HG02840 (cell line): ENCODE data around the gene TNS3.
"Not testable (repeated sequence)": the region's sequence is repeated elsewhere in the genome, so short reads cannot be mapped to it uniquely, and the experiment has no call there.

ENCODE experiments used
- ATAC-seq: cut with Tn5 transposase; IDR thresholded peaks from one replicate; pipeline ENCODE4 v1.9.1; 2021; ENCODE audit warnings: mild to moderate bottlenecking, moderate library complexity, moderate number of reproducible peaks; ENCODE audit not compliant: unreplicated experiment, low FRiP score

The TNS3 gene

GRCh38 chr7:47456210-47456955, 125.5 kb downstream of the TNS3 start:
- ATAC-seq: no peak

- ATAC-seq: no peak
Observed at GRCh38 chr7:47455872-47456185, 126.1 kb downstream of the TNS3 start.

GRCh38 chr7:47454974-47455871, 126.7 kb downstream of the TNS3 start:
- ATAC-seq: no peak

- ATAC-seq: no peak
Observed at GRCh38 chr7:47454069-47454973, 127.6 kb downstream of the TNS3 start.

GRCh38 chr7:47453093-47454061, 128.5 kb downstream of the TNS3 start:
- no peak for ATAC-seq

DNA sequence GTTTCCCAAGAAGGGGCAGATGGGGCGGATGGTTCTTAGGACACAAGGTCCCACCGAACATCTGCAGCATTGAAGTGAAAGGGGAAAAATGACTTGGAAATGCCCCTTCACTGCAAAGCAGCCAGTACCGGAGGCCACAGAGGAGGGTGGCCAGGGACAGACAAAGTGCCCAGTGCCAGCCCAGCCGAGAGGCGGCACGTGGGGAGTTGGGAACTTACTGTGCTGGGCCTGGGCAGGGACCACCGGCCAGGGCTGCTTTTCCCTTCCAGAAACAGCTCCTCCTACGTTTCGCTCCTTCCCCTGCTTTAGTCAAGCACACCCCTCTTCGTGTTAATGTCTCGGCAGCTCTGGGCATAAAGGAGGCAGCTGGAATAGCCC, 129.2 kb downstream of the TNS3 start:
- ATAC-seq: no peak

DNA sequence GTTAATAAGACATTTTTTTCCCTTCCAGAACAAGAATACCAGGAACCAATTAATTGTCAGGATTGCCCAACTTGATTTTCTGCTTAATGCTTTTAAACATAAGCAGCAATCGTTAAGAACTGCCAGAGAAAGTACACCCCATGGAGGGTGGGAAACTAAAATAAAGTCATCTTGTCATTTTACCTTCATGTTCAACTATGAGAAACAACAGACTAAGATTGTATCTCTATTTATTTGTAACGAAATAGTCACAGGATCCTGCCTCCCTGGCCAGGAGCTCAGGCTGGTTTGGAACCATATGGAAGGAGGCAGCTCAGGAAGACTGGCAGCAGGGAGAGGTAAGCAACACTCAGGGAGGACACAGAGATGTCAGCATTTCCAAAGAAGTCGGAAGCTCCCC, 129.6 kb downstream of the TNS3 start:
- no peak for ATAC-seq

- no peak for ATAC-seq
Observed at GRCh38 chr7:47451851-47452205, 130.1 kb downstream of the TNS3 start.

DNA sequence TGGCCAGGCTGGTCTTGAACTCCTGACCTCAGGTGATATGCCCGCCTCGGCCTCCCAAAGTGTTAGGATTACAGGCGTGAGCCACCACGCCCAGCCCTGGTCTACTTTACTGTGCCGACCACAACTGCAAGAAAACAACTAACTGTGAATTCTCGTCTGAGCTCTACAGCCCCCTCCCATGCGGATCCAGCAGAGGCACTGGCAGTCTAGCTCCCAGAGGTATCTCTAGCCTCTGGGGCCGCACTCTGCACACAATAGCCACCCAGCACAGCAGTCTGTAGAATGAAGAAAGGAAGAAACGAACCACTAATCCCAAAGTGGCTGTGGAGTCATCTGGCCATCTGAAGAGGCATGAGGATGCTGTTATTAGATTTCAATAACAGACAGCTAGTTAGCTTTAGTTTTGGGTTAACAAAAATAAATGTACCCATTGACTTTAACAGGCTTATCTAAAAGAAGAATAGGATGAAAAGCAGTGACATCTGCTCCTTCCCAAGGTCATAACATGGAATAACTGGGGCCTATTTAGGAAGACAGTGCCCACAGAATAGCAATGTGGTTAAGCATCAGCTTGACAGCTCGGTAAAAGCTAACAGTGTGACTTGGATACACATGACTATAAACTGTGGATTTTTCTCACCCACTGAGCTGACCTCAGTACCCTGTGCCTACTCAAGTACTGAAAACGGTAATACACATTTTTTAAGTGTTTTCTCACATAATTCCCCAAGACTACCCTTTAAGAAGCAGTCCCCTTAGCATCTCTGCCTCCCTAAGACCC, 131.9 kb downstream of the TNS3 start:
- ATAC-seq: no peak

GRCh38 chr7:47448971-47449370, 132.9 kb downstream of the TNS3 start:
- ATAC-seq: no peak

DNA sequence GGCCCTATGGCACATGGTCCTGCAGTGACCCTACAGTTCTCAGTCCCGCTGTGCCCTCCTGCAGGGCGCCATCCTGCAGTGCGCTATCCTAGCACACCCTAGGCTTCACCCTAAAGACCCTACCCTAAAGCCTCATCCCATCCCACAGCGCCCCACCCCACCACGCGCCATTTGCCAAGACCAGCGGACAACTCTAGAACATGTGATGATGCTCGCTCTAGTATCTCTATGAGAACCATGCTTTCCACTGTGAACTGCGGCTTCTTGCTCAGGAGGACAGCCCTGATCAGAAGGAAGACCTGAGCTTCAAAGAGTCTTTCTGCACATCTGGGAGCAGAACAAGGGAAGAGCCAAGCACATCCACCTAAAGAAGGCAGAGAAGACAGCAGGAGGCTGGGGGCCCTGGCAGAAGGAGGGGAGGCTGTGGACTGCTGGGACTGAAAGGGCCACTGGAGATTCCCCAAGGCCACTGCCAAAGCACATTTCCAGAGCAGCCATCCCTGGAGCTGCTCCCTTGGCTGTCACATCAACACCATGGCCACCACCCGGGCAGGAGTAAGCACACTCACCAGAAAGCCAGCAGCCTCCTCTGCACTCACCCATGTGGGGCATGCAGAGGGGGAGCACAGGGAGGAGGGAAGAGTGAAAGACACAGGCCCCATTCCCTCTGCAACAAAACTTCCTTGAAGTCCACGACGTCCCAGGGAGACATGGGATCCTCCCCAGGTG, 134.1 kb downstream of the TNS3 start:
- no peak for ATAC-seq

DNA sequence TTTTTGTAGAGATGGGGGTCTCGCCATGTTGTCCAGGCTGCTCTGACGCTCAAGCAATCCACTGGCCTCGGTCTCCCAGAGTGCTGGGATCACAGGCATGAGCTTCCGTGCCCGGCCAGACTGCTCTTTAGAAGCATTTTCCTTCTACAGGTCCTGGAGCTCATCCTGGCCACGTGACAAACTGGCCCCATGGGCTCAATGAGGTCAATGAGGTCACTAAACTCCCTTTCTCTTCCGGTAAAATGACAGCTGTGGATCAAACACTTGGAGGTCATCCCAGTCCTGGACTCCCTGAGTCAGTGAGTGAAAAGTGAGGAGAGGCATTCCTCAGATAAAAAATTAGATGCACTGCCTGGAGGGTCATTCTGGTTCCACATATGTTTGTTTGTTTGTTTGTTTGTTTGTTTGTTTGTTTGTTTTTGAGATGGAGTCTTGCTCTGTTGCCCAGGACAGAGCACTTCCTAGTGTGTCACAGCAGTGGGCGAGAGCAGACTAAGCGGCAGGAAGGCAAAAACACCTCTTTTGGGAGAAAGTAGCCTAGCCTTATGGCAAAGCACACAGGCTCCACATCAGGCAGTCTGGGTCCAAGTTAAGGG, 134.9 kb downstream of the TNS3 start:
- no peak for ATAC-seq

- ATAC-seq: no peak
Observed at GRCh38 chr7:47444376-47445098, 137.4 kb downstream of the TNS3 start.

- no peak for ATAC-seq
Observed at GRCh38 chr7:47443049-47443448, 138.9 kb downstream of the TNS3 start.

DNA sequence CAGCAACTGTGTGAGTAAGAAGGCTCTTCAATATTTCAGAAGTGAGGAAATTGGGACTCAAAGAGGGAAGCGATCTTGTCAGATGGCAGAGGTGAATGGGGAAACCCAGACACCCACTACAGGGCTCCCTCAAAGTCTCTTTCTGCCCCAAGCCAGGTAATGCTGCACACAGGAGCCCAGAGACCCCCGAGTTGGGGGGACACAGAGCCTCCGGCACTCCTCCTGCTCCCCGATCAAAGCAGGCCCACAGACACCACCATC, 139.4 kb downstream of the TNS3 start:
- ATAC-seq: no peak

DNA sequence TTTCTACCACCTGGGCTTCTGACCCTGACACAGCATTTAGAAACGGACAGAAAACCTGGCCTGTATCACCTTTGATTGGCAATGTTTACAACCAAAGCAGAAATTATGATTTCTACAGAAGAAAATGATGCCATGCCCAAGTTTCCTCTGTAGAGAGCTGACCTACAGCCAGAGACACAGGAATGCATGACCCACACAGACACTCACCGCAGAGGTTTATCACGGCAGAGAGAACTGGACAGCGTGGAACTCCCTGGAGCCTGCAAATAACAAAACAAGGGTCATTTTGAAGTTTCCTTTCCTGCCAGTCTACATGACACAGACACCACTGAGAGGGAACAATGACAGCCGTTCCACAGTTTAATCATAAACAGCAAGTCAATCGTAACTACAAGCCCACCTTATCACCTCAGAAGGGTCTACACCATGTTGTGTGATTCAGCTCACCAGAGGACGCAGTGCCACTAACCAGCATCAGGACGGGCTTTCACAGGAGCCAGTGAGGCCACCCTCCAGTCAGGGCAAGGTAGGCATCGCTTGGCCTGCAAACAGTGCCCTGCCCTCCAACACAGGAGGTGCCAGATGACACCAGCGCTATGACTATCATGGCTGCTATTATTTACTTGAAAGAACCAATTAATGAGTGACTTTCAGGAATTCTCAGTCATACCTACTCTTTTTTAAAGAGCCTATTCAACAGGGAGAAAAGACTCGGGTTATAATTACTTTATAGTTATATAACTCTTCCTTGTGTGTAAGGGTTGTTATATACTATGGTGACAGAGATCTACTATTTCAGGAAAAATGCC, 139.9 kb downstream of the TNS3 start:
- ATAC-seq: no peak

DNA sequence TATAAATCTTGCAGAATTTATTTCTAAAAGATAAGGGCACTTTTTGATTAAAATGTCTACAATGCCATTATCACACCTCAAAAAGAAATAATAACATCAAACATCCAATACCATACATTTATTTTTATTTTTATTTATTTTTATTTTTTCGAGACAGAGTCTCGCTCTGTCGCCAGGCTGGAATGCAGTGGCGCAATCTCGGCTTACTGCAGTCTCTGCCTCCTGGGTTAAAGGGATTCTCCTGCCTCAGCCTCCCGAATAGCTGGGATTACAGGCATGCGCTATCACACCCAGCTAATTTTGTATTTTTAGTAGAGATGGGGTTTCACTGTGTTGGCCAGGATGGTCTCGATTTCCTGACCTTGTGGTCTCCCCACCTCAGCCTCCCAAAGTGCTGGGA, 140.9 kb downstream of the TNS3 start:
- ATAC-seq: not testable (repeated sequence)
